Measurements from ENCODE around the gene CHST8. TPM values are rescaled to one million over a fixed set of nuclear protein-coding genes. Genes with fewer than 3 reads are reported as not detected.

CHST8 gene
- total RNA-seq, 4 donors from 2014 or later = 0.39 to 4.4 (median 0.96) TPM

DNA sequence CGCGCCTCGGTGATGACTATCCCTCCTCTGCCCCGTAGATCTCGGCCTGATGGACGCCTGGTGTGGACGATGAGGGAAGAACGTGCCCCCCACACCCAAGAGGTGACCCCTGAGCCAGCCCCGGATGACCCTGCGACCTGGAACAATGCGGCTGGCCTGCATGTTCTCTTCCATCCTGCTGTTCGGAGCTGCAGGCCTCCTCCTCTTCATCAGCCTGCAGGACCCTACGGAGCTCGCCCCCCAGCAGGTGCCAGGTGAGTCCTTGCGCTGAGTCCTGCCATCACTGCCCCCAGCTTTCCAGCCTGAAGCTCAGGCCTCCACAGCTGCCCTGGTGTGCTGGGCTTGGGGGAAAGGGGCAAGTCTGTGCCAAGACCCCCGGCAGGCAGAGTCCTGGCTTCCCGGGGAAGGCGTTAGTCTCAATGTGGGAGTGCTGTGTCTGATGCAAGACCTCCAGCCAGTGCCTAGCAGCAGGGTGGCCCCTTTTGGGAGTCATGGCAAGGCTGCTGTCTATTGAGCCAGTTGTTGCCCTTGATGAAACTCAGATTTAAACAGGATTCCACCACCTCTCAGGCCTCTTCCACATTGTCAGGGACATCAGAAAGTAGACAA lies 67.5 kb downstream of the CHST8 start:
- Histone ChIP-seq H3K4me3 (no peak overlapping the region), H3K27me3 (peaks cover 0 to 20% of the 10 kb centered on the region in 2 donors)
- no peak for TF ChIP-seq POLR2A (IDR thresholded peaks at IDR 0.05)
- TF ChIP-seq CTCF (IDR thresholded peaks at IDR 0.05) = no peak
- TF ChIP-seq EP300 (IDR thresholded peaks at IDR 0.05) = no peak

GRCh38 chr19:33689868-33690267 lies 68.1 kb downstream of the CHST8 start:
- DNase-seq (ENCODE audit: low spot score in 2 of 2) = no peak
- H3K36me3 ChIP-seq = no peaks in the 10 kb centered on the region
- peaks cover 0 to 14% of the 10 kb centered on the region in 2 donors for H3K27me3 ChIP-seq
- 43 to 77% methylated on average over 2 to 5 of the region's 5 CpGs for WGBS, 2 donors
- H3K27ac ChIP-seq = no peak overlapping the region
- TF ChIP-seq EP300 (IDR thresholded peaks at IDR 0.05) (no peak), CTCF (IDR thresholded peaks at IDR 0.05) (no peak)
- no peak overlapping the region for H3K4me3 ChIP-seq
- H3K4me1 ChIP-seq = no peaks in the 10 kb centered on the region
- no peaks in the 10 kb centered on the region for H3K9me3 ChIP-seq

More for the DNA sequence above, 67.5 kb downstream of the CHST8 start:
- Histone ChIP-seq H3K4me1 (no peaks in the 10 kb centered on the region), H3K36me3 (no peaks in the 10 kb centered on the region), H3K9me3 (no peaks in the 10 kb centered on the region), H3K27ac (no peak overlapping the region)
- no peak for DNase-seq (ENCODE audit: low spot score in 2 of 2)
- 77 to 95% methylated on average over 13 to 17 of the region's 18 CpGs for WGBS, 2 donors

- Histone ChIP-seq H3K9me3 (no peaks in the 10 kb centered on the region), H3K27me3 (peaks cover 0 to 8% of the 10 kb centered on the region in 2 donors), H3K4me1 (no peaks in the 10 kb centered on the region), H3K4me3 (no peak overlapping the region), H3K27ac (no peak overlapping the region), H3K36me3 (no peaks in the 10 kb centered on the region)
- 77 to 81% methylated on average over 15 to 19 of the region's 20 CpGs for WGBS, 2 donors
- no peak for DNase-seq (ENCODE audit: low spot score in 2 of 2)
- TF ChIP-seq EP300 (IDR thresholded peaks at IDR 0.05) (no peak), POLR2A (IDR thresholded peaks at IDR 0.05) (no peak), CTCF (IDR thresholded peaks at IDR 0.05) (no peak)
Observed at GRCh38 chr19:33690378-33691029, 68.8 kb downstream of the CHST8 start.

DNA sequence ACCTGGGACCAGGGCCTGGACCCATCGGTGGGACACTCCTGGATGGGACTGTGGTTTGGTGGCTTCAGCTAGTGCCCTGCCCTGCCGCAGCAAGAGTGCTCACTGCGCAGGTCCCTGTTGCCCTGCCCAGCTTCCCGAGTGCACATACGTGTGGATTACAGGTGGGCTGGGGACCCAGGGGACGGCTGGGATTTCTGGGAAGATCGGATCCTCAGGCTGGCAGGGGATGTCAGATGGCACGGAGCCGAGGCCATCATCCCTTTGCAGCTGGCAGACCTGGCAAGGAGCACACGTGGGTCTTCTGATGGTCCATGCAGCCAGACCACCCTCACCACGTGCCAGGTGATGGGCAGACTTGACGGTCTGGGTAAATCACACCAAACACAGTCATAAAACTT lies 69.3 kb downstream of the CHST8 start:
- no peak overlapping the region for H3K4me3 ChIP-seq
- no peak for DNase-seq (ENCODE audit: low spot score in 2 of 2)
- H3K4me1 ChIP-seq = no peaks in the 10 kb centered on the region
- H3K27ac ChIP-seq = no peak overlapping the region
- whole genome bisulfite sequencing, 2 donors = 79 to 80% methylated on average over 12 of the region's 12 CpGs
- H3K9me3 ChIP-seq = no peaks in the 10 kb centered on the region
- no peaks in the 10 kb centered on the region for H3K36me3 ChIP-seq
- no peak for TF ChIP-seq CTCF (IDR thresholded peaks at IDR 0.05)
- H3K27me3 ChIP-seq = peaks cover 0 to 3% of the 10 kb centered on the region in 2 donors

GRCh38 chr19:33691736-33692135 lies 70.0 kb downstream of the CHST8 start:
- Histone ChIP-seq H3K36me3 (no peaks in the 10 kb centered on the region), H3K27me3 (no peaks in the 10 kb centered on the region), H3K27ac (no peak overlapping the region), H3K9me3 (no peaks in the 10 kb centered on the region), H3K4me1 (no peaks in the 10 kb centered on the region), H3K4me3 (no peak overlapping the region)
- 64 to 69% methylated on average over 7 of the region's 7 CpGs for WGBS, 2 donors
- TF ChIP-seq EP300 (IDR thresholded peaks at IDR 0.05) = no peak
- no peak for TF ChIP-seq CTCF (IDR thresholded peaks at IDR 0.05)
- TF ChIP-seq POLR2A (IDR thresholded peaks at IDR 0.05) = no peak
- DNase-seq (ENCODE audit: low spot score in 2 of 2) = no peak
